ENCODE results near the gene SLC9C1.

The SLC9C1 gene

DNA sequence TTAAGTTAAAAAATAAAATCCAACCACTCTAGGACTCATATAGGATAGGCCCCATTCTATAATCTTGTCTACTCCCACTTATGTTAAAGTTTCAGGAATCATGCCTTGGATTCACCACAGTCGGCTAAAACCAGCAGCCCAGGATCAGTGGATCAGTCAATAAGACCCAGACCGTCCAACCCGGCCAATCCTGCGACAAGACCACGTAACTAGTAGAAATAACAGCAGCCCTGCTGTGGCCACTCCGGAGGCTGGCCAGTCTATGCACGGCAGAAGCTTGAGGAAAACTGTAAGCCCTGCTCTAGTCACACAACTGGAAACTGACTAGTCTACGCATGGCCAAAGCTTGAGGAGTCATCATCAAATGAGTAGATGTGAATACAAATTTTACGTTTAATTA is 12.8 kb upstream of the SLC9C1 start:
- DNase-seq (ENCODE audit: low read depth), result no peak

DNA sequence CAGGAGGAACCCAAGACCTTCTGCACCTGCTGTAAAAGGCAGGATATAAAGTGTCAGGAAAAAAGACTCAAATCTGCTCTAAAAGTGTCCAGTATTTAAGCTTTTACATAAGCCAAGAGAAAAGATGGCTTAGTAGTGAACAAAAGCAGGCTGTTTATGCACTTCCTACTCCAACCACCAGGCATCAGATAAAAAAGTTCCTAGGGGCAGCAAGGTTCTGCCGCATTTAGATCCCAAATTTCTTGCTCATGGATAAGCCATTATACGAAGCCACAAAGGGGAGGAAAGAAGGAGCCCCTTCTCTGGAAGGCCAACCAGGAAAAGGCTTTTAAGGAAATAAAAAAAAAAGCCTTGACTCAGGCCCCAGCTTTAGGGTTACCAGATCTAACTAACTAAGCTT is 10.6 kb upstream of the SLC9C1 start:
- no peak for DNase-seq (ENCODE audit: low read depth)

DNA sequence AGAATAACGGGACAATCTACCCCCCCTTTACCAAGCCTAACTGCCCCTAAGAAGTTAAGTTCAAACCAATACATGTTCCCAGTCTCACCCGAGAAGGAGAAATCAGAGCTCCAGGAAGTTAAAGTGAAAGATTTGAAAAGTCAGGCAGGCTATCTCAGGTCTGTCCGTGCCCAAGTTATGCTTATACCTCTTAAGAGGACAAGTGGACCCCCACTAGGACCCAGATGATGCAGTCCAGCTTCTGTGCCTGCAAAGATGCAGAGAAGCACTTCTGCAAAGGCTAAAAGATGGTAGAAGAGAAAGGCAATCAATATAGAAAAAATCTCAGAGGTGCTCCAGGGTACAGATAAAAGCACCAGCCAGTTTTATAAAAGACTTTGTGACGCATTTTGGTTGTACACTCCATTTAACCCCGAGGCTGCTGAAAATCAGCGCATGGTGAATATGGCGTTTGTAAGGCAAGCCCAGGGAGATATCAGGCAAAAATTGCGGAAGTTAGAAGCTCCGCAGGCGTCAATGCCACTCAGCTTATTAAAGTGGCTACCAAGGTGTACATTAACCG is 9.8 kb upstream of the SLC9C1 start:
- no peak for DNase-seq (ENCODE audit: low read depth)

DNA sequence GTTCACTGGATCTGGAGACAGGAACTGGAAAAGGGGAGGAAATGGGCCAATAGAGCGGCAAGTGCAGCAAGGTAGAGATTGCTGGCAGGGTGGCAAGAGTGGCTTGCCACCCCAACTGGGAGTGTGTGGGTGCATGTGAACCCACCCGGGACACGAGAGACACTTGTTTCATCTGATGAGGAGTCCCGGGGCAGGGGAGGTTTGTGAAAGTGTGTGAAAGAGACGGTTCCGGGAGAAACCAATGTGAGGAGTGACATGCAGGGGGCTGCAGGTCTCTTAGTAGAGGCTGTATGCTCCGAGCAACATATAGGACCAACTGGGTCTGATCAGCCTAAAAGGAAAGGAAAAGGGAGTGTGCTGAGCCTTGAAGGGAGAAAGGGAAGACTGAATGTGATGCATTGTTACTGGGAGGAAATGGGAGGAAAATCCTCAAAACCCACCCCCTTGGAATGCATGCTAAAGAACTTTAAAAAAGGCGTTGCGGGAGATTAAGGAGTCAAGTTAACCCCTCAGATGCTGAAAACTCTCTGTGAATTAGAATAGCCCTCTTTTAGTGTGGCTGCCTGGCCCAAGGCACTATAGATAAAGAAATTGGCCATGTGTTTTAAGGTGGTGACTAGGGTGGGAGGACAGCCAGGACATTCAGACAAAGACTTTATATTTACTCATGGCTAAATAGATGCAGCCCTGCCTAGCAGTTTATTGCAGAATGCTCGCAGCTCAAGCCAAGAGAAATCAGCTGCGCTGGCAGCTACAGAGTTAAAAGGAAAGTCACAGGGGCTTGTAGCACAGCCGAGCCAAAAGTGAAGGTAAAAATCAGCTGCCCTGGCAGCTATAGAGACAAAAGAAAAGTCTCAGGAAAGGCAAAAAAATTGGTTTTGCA is 9.1 kb upstream of the SLC9C1 start:
- DNase-seq (ENCODE audit: low read depth), result no peak

DNA sequence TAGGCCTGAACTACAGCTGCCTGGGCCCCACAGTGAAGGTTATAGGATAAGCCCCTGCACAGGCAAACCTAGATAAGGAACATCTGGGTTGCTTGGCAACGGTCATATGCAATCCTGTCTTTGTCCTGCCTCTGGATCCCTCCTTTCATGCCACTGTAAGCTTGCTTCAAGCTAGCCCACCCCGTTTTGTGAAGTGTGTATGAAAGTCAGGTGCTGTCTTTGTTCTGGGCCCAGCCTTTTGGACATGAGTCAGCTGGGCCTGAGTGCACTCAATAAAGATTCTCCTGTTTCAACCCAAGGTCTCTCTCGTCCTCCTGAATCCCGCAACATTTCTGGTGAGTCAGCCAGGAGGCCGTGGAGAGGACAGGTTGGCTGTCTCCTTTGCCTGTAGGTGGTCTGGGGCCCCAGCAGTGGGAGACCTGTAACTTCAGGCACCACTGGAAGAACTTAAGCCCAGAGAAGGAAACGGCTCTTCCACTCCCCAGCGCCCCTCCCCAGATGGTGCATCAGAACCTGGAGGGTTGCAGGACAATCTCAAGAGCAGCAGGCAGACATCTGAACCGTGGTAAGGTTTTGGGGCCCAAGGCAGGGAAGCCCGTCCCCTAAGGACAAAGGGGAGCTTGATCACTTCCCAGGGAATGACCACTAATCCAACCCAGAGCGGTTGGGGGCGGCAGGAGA is 8.3 kb upstream of the SLC9C1 start:
- no peak for DNase-seq (ENCODE audit: low read depth)

DNA sequence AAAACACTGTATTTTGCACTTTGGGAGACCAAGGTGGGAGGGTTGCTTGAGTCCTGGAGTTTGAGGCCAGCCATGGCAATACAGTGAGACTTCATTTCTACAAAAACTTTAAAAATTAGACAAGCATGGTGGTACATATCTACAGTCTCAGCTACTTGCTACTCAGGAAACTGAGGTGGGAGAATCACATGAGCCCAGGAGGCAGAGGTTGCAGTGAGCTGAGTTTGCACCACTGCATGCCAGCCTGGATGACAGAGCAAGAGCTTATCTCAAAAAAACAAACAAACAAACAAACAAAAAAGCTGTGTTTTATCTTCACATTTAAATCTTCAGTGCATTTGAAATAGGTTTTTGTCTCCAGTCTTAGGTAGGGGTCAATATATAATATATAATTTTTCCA is 4.8 kb upstream of the SLC9C1 start:
- no peak for DNase-seq (ENCODE audit: low read depth)

DNA sequence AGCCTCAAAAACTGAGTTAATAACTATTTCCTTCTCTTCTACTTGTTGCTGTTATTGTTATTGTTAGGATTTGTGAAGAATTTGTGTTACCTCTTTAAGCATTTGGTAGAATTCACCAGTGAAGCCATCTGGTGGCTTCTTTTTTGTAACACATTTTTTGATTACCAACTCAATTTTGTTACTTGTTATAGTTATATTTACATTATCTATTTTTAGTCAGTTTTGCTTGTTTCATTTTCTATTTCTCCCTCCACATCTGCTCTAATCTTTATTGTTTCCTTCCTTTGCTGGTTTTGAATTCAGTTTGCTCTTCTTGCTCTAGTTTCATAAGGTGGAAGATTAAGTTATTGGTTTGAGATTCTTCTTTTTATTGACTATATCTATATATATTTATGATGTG is 3.7 kb upstream of the SLC9C1 start:
- no peak for DNase-seq (ENCODE audit: low read depth)

DNA sequence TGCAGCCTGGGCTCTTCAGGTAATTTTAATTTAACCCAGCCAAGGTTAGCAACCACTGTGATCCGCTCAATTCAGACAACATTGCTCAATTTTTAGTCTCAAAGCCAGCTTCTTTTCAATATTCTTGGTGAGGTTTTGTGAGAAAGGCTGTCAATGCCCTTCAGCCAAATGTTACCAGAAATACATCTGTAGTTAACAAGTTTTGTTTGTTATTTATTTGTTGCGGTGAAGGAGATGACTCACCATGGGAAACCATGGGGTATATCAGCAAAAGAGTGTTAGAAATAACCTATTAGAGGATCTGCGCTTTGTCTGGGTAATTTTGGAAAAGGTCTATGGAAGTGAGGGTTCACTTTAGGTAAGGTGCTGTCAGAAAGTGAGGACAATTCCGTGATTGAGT is 5.0 kb downstream of the SLC9C1 start:
- no peak for DNase-seq (ENCODE audit: low read depth)

DNA sequence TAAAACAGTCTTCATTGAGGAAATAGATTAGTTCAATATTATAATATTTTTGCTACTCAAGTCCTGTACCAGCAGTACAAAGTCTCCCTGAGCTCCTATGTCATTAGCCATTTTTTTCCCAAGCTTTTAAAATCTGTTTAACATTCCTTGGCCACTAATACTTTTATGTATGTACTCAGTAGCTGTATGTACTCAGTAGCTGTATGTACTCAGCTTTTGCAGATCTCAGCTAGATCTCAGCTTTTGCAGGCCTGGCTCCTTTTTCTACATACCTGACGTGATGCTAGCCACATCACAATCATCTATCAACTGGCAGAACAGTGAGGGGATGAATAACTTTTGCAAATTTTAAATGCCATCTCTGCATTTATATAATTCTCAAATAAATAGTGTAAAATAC is 13.8 kb downstream of the SLC9C1 start:
- DNase-seq (ENCODE audit: low read depth), result no peak

DNA sequence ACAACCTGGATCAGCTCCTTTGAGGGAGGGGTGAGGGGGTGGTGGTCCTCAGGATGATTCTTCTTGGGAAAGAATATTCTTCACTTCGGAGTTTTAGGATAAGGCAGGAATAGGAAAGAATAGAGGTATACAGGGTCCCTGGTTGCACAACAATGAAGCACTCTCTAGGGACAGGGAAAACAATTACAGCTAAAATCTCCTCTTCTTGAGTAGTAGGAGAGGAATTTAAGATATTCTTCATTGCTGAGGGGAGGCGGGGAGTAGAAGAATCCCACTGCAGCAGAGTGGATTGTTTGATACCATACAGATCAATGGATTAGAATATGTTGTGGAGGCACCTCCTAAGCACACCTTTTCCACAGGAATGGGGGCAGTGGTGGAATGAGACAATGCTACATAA is 20.5 kb downstream of the SLC9C1 start:
- no peak for DNase-seq (ENCODE audit: low read depth)

DNA sequence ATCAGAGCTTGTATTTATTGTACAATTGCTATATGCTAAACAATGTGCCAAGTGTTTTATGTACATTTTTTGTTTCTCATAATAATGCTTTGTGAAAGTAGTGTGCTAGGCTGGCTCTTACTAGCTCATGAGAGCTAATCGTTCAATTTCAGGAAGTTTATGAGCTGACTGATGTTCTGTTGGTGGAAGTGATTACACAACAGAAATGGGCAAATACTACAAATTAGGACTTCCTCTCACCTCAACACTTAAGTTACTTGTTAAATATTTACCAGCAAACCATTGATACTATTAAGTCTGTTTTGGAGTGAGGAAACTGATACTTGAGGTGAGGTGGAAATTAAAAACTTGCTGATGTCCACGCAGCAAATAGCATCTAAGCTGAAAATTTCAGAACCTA is 32.3 kb downstream of the SLC9C1 start:
- no peak for DNase-seq (ENCODE audit: low read depth)

DNA sequence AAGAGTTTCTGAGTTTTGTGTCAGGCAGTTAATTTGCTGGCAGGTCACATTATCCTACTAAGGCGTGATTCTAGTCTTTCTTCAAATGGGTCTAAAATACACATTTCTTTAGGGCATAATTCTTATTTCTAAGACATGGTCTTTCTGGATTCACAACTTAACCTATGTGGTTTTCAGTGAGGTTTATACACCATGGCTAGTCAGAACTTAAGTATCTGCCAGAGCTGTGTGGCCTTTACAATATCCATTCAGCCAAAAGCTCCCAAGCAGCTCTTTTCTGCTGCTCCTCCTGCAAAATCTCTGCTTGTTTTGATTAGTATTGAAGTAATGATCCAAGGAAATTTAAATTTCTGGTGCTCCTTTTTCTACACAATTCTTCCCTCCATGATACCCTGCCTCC is 33.5 kb downstream of the SLC9C1 start:
- no peak for DNase-seq (ENCODE audit: low read depth)

DNA sequence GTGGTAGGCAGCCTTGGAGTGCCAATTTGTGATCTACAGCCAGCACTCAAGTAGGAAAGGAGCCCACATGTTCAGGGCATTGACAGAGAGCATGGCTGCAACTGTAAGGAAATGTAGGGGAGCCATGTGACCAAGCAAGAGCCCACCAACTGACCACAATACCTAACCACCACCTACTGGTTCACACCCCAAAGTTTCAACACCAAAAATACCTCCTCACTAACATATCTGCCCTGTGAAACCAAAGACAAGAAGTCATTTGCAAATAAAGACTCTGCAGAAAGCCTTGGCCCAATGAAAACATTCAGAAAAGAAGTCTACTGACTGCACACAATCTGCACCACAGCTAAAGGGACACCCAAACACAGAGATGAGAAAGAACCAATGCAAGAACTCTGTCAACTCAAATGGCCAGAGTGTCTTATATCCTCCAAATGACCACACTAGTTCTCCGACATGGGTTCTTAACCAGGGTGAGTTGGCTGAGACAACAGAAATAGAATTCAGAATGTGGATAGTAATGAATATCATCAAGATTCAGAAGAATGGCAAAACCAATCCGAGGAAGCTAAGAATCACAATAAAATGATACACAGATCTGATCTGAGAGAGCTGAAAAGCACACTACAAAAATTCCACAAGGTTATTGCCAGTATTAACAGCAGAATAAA is 40.6 kb downstream of the SLC9C1 start:
- no peak for DNase-seq (ENCODE audit: low read depth)

DNA sequence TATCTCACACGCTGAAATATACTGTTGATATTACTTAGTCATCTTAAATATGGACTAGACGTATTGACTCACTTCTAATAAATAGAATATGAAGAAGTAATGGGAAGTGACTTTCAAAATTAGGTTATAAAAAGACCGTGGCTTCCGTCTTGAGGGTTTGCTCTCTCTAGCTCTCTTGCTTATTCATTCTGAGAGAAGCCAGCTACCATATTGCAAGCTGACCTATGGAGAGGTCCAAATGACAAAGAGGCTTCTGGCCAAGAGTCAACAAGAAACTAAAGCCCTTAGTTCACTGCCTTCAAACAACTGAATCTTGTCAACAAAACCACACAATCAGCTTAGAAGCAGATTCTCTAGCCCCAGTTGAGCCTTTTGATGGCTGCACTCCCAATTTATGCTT is 46.1 kb downstream of the SLC9C1 start:
- no peak for DNase-seq (ENCODE audit: low read depth)

DNA sequence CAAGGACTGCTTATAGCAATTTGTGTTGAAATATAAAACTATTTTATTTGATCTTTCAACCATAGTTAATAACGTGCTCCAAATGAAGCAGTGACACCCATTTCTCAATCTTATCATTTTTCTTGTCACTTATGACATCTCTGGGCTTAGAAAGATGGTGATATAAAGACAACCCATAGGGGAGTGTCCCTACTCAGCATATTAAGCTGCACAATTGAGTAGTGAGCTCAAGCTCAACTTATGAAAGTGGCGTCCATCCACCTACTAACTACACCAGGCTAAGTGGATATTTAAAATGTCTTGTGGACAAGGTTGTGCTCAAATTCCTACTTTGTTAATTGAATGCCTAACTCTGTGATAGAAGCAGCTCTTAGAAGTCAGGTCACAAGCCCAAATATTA is 46.7 kb downstream of the SLC9C1 start:
- no peak for DNase-seq (ENCODE audit: low read depth)

DNA sequence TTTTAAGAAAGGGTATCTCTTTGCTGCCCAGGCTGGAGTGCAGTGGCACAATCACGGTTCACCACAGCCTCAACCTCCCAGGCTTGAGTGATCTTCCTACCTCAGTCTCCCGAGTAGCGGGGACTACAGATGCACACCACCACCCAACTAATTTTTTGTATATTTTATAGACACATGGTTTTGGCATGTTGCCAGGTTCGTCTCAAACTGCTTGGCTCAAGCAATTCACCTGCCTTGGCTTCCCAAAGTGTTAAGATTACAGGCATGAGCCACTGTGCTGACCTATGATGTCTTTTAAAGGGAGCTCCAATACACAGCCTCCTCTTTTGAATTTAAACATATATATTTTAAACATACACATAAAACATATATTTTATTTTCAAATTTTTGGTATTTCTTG is 60.9 kb downstream of the SLC9C1 start:
- DNase-seq (ENCODE audit: low read depth), result no peak

DNA sequence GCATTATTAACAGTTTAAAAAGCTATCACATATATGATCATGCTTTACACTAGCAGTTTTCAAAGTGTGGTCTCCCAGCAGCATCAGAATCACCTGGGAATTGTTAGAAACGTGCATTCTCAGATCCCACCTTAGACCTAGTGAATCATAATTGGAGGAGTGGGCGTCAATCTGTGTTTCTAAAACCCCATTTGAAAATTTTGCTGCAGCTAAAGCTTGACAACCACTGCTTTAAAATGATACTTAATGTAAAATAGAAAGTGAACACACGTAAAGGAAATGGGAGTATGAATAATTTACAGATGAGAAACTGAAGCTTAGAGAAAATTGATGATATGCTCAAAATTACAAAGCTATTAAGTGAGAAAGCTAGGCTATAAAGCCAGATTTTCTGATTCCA is 62.3 kb downstream of the SLC9C1 start:
- no peak for DNase-seq (ENCODE audit: low read depth)

DNA sequence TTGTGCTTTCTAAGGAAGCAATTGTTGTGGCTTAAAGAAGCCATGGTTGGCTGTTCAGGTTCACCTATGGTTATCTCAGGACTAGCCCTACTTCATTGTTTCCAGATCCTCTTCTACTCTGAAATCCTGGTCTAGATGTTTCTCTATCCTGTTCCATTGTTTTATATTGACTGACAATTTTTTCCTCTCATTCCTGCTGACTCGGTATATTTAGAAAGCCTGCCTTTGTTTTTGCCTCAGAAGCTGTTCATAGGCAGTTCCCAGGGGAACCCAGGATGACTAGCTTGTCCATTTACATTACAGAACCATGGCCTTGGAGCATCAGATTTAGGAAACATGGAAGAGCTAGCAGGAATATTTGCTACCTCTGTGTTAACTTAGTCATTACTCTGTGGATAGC is 64.0 kb downstream of the SLC9C1 start:
- DNase-seq (ENCODE audit: low read depth), result no peak

DNA sequence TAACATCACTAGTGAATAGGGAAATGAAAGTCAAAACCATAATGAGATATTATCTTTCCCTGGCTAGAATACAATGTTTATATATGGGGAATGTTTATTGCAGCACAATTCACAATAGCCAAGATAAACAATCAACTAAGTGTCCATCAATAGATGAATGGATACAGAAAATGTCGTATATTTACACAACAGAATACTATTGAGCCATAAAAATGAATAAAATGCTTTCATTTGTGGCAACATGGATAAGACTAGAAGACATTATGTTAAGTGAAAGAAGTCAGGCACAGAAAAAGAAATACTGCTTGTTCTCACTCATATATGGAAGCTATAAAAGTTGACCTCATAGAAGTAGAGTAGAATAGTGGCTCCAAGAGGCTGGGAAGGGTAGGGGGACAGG is 65.2 kb downstream of the SLC9C1 start:
- no peak for DNase-seq (ENCODE audit: low read depth)

DNA sequence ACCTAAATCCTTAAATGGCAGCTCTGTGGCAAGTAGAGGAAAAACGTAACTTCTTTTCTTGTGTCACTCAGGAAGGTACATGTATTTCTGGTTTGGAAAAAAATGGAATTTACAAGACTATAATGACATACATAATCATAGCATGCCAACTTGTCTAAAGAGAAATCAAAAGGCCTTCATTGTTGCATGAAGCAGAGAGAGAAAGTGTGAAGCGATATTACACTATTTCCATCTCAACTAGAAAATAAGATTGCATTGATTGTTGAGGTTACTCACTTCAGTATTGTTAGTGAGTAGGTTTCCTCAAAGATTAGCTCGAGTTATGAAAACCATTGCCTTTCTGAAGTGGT is 93.7 kb downstream of the SLC9C1 start:
- DNase-seq (ENCODE audit: low read depth), result no peak

DNA sequence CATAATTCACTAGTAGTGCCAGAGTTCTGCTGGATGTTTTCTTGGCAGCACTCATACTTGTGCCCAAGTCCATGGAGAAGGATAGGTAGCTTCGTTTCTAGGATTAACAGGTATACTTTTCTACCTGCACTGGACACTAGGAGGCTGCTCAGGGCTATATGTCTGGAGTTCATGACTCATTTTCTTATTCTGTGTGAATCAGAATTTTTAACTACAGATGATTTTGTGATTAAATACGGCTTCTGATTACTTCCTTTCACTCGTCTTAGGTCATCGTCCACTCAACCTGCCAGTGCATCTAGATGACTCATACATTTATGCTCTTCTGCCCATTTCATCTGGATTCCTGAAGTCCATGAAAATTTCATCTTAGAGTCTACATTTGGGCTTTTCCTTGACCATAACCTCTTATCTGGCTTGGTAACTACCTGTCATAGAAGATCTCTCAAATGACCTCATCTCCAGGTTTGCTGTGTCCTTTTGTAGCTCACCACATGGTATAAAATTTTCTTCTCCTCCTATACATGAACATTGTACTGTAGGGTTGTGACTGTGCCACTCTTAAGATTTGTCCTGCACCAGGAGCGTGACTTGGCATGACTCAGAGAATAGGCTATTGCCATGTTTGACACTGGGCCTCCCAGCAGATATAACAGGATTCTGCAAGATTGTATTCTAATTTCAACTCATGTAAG is 94.2 kb downstream of the SLC9C1 start:
- no peak for DNase-seq (ENCODE audit: low read depth)

DNA sequence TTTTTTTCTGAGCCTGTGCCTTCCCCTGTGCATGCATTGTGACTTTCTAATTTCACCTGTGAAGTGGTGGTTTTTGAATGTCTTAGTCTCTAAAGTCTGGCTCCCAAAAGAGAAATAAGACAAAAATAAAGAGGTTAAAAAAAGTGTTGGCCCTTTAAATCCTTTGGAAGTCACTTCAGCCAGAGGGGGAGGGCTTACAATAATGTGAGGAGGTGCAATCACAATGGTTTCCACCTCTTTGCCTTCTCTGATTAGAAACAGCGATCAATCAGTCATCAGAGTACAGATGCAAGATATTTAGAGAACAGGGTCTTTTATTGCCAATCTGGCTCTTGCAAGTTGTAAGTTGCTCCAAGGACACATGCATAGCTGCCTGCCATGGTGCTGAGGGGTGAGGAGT is 96.9 kb downstream of the SLC9C1 start:
- DNase-seq (ENCODE audit: low read depth), result no peak
